B cell (primary cell): ENCODE data around the gene GLDN. TPM values are rescaled to one million over a fixed set of nuclear protein-coding genes. Genes with fewer than 3 reads are reported as not detected.

Source experiments
- ATAC-seq: fragments of 200-7000 bp; cut with Tn5 transposase; one replicate; pipeline ENCODE4 v1.10.0; 2021; ENCODE audit warnings: low read depth, mild to moderate bottlenecking, moderate number of reproducible peaks, moderate library complexity
- CTCF ChIA-PET: fragments of 350-600 bp; sonication (Branson Sonifier 250); formaldehyde crosslinking; loops from one replicate; lab custom pipeline; 2021; ENCODE audit warnings: antibody characterized with exemption, inconsistent platforms; lab: Charles Lee
- POLR2A ChIA-PET: fragments of 350-600 bp; sonication (Branson Sonifier 250); formaldehyde crosslinking; loops from one replicate; lab custom pipeline; 2021; ENCODE audit warnings: antibody characterized with exemption; lab: Charles Lee
- DNase-seq: peaks from one replicate; pipeline ENCODE4 v3.0.0; 2013
- H2AFZ ChIP-seq: 2 replicates; pipeline ENCODE4 v1.6.1; 2012; ENCODE audit warnings: mild to moderate bottlenecking, low read depth, low read length; ENCODE audit not compliant: insufficient read depth, poor library complexity, severe bottlenecking
- H3K27ac ChIP-seq, 2 donors: 1 replicate in 1 of 2; 2 replicates in 1 of 2; pipeline ENCODE4 v1.5.1; 2012 to 2013; ENCODE audit warnings: low read length in 2 of 2, mild to moderate bottlenecking in 2 of 2, moderate library complexity in 1 of 2
- H3K27me3 ChIP-seq, 4 experiments: fragments of 200-600 bp in 1 of 4; sonication (generic) in 1 of 4; replicated peaks in 1 of 4; 1 replicate in 2 of 4; 2 replicates in 2 of 4; pipeline versions ENCODE4 v1.6.1 to v1.7.0; 2013 to 2016; ENCODE audit warnings: low read length in 3 of 4, mild to moderate bottlenecking in 2 of 4, mixed read lengths in 1 of 4, moderate library complexity in 1 of 4; ENCODE audit not compliant: insufficient read depth in 4 of 4, control insufficient read depth in 3 of 4; ENCODE audit errors: control extremely low read depth in 1 of 4
- H3K36me3 ChIP-seq, 2 experiments: replicated peaks in 1 of 2; 1 replicate in 1 of 2; 2 replicates in 1 of 2; pipeline versions ENCODE4 v1.6.1 to v1.7.1; 2013; ENCODE audit warnings: low read length in 1 of 2; ENCODE audit not compliant: insufficient read depth in 2 of 2, control insufficient read depth in 1 of 2; ENCODE audit errors: control extremely low read depth in 1 of 2, extremely low read depth in 1 of 2
- H3K4me1 ChIP-seq, 2 donors: fragments of 200-600 bp in 1 of 2; sonication (generic) in 1 of 2; 1 replicate in 1 of 2; 2 replicates in 1 of 2; pipeline versions ENCODE4 v1.5.1 to v1.6.1; 2013 to 2017; ENCODE audit warnings: low read length in 2 of 2; ENCODE audit not compliant: control insufficient read depth in 2 of 2, insufficient read depth in 2 of 2
- H3K4me2 ChIP-seq: replicated peaks from 2 replicates; pipeline ENCODE3; 2012; ENCODE audit warnings: mild to moderate bottlenecking, low read depth, low read length; ENCODE audit not compliant: poor library complexity, severe bottlenecking
- H3K4me3 ChIP-seq, 5 experiments: fragments of 200-600 bp in 1 of 5; sonication (generic) in 1 of 5; 1 replicate in 3 of 5; 2 replicates in 2 of 5; pipeline versions ENCODE4 v1.5.1 to v1.7.0; 2011 to 2016; ENCODE audit warnings: low read length in 4 of 5, mild to moderate bottlenecking in 4 of 5, low read depth in 2 of 5, control low read depth in 1 of 5, moderate library complexity in 1 of 5; ENCODE audit not compliant: insufficient read depth in 1 of 5; ENCODE audit errors: control extremely low read depth in 1 of 5, extremely low read depth in 1 of 5
- H3K79me2 ChIP-seq: fragments of 200-600 bp; sonication (generic); one replicate; pipeline ENCODE4 v1.6.0; 2016; ENCODE audit warnings: low read length; ENCODE audit not compliant: control insufficient read depth, insufficient read depth
- H3K9ac ChIP-seq: fragments of 200-600 bp; sonication (generic); 2 replicates; pipeline ENCODE4 v1.6.1; 2017; ENCODE audit warnings: mild to moderate bottlenecking, low read length, moderate library complexity
- H3K9me3 ChIP-seq, 3 donors: one replicate each; pipeline versions ENCODE4 v1.6.1 to v1.7.1; 2013; ENCODE audit warnings: low read length in 2 of 3; ENCODE audit not compliant: control insufficient read depth in 2 of 3, insufficient read depth in 1 of 3; ENCODE audit errors: control extremely low read depth in 1 of 3
- H4K20me1 ChIP-seq: 2 replicates; pipeline ENCODE4 v1.6.0; 2012; ENCODE audit warnings: mild to moderate bottlenecking, low read length; ENCODE audit not compliant: insufficient read depth, control insufficient read depth, poor library complexity, severe bottlenecking
- H3K27ac Mint-ChIP-seq: one replicate; pipeline ENCODE4 v1.8.0; 2021; ENCODE audit warnings: mixed read lengths
- H3K27me3 Mint-ChIP-seq: one replicate; pipeline ENCODE4 v1.8.0; 2021; ENCODE audit warnings: mixed read lengths
- H3K4me1 Mint-ChIP-seq: one replicate; pipeline ENCODE4 v1.8.0; 2021; ENCODE audit warnings: mixed read lengths
- H3K4me3 Mint-ChIP-seq: one replicate; pipeline ENCODE4 v1.8.0; 2021; ENCODE audit warnings: mixed read lengths
- H3K9me3 Mint-ChIP-seq: one replicate; pipeline ENCODE4 v1.8.0; 2022; ENCODE audit warnings: mixed read lengths; ENCODE audit not compliant: insufficient read depth
- CTCF ChIP-seq: fragments of 200-600 bp; IDR thresholded peaks from one replicate; pipeline ENCODE4 v1.8.0; 2022; ENCODE audit warnings: antibody characterized with exemption, mild to moderate bottlenecking
- EZH2 ChIP-seq: IDR thresholded peaks from 2 replicates; pipeline ENCODE4 v1.6.1; 2012; ENCODE audit warnings: borderline replicate concordance, low read depth, mild to moderate bottlenecking, moderate library complexity, low read length; ENCODE audit not compliant: insufficient read depth, poor library complexity, severe bottlenecking
- WGBS: methylation state at CpG from one replicate; pipeline ENCODE4 v1.1.5; 2013; ENCODE audit warnings: missing lambda C conversion rate; ENCODE audit not compliant: insufficient coverage; 5-methylcytosine and 5-hydroxymethylcytosine counted together
- intact Hi-C: fragments of 100-400 bp; cut with micrococcal nuclease; formaldehyde crosslinking; loops from one replicate; pipeline ENCODE4 v1.10.0; 2022
- polyA plus RNA-seq: library from polyadenylated mRNA; depleted of rRNA; stranded (reverse); fragments of >200 nt; gene quantifications from 2 replicates; pipeline ENCODE4 v1.2.3, GENCODE V29; 2012
- total RNA-seq, 2 donors: library from RNA; stranded (reverse); fragments of 120-200 nt in 1 of 2; gene quantifications; 1 replicate in 1 of 2; 2 replicates in 1 of 2; pipeline versions ENCODE4 v1.2.3 to v1.2.4, GENCODE V29; 2013 to 2022

The GLDN gene
- total and polyA plus RNA-seq, 2 donors (not counting 1 experiment from before 2014, with no cell fraction given), result not detected

- no peaks in the 10 kb centered on the region for H3K79me2 ChIP-seq
- no peak for ATAC-seq
- H3K4me2 ChIP-seq, result no peak overlapping the region
- H3K4me1 ChIP-seq, result no peaks in the 10 kb centered on the region
- no peak overlapping the region for H2AFZ ChIP-seq
- H3K27ac Mint-ChIP-seq, result no peak overlapping the region
- H3K9ac ChIP-seq, result no peak overlapping the region
- 100% methylated on average over 2 of the region's 2 CpGs for whole genome bisulfite sequencing
- no peak overlapping the region for H3K27ac ChIP-seq
- no peaks in the 10 kb centered on the region for H3K9me3 ChIP-seq
- H3K9me3 Mint-ChIP-seq, result no peaks in the 10 kb centered on the region
- intact Hi-C loops, result no loop called here
- ChIA-PET CTCF (no interaction called here), POLR2A (no interaction called here)
- peaks cover 2% of the 10 kb centered on the region for H3K4me1 Mint-ChIP-seq
- H3K4me3 ChIP-seq, result no peak overlapping the region
- no peaks in the 10 kb centered on the region for H4K20me1 ChIP-seq
- no peaks in the 10 kb centered on the region for H3K36me3 ChIP-seq
- no peak overlapping the region for H3K4me3 Mint-ChIP-seq
- no peak for DNase-seq
- TF ChIP-seq CTCF, result no peak
- no peak for TF ChIP-seq EZH2
- peaks cover 0 to 3% (median 0%) of the 10 kb centered on the region in 4 experiments for H3K27me3 ChIP-seq
- H3K27me3 Mint-ChIP-seq, result peaks cover 18% of the 10 kb centered on the region
These were observed 12.5 kb downstream of the GLDN start for GRCh38 chr15:51353976-51354375.

- no peak overlapping the region for H3K9ac ChIP-seq
- POLR2A ChIA-PET, result no interaction called here
- no CpG with 5 or more reads among the region's 1 CpG for WGBS
- H4K20me1 ChIP-seq, result no peaks in the 10 kb centered on the region
- DNase-seq, result no peak
- no peaks in the 10 kb centered on the region for H3K9me3 ChIP-seq
- Mint-ChIP-seq H3K4me1 (peaks cover 2% of the 10 kb centered on the region), H3K27ac (no peak overlapping the region), H3K9me3 (no peaks in the 10 kb centered on the region), H3K4me3 (no peak overlapping the region), H3K27me3 (peaks cover 18% of the 10 kb centered on the region)
- no peak for ATAC-seq
- TF ChIP-seq CTCF (no peak), EZH2 (no peak)
- H3K36me3 ChIP-seq, result no peaks in the 10 kb centered on the region
- no peak overlapping the region for H2AFZ ChIP-seq
- peaks cover 0 to 3% (median 0%) of the 10 kb centered on the region in 4 experiments for H3K27me3 ChIP-seq
- H3K4me2 ChIP-seq, result no peak overlapping the region
- no peak overlapping the region for H3K4me3 ChIP-seq
- CTCF ChIA-PET, result no interaction called here
- no peaks in the 10 kb centered on the region for H3K4me1 ChIP-seq
- H3K27ac ChIP-seq, result no peak overlapping the region
- intact Hi-C loops, result no loop called here
- H3K79me2 ChIP-seq, result no peaks in the 10 kb centered on the region
These were observed 13.6 kb downstream of the GLDN start for GRCh38 chr15:51355096-51355495.
